HG02763 (cell line): ENCODE measurements around the gene MAML3.

Experiments used
- ATAC-seq: cut with Tn5 transposase; IDR thresholded peaks from one replicate; pipeline ENCODE4 v1.9.1; 2021; ENCODE audit warnings: mild to moderate bottlenecking, moderate library complexity; ENCODE audit not compliant: unreplicated experiment

The MAML3 gene

DNA sequence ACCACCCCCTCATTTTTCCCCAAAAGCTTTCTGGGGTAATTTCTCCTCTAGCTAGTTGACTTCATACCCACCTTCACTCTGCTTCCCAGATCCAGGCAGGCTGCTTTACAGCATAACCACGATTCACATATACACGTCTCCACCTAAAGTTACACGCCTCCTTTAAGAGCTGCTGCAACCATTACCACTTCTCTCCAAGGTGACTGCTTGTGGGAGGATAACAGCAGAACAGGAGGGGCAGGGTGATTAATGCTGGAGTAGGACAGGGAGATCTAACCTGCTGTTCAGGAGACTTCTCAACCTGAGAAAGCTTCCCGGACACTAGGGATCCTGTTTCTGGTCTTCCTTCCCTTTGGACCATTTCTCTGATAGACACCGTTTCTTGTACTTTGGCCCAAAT is 411.0 kb downstream of the MAML3 start:
- ATAC-seq, result no peak

- ATAC-seq, result no peak
Observed at GRCh38 chr4:139740531-139741041, 413.4 kb downstream of the MAML3 start.

DNA sequence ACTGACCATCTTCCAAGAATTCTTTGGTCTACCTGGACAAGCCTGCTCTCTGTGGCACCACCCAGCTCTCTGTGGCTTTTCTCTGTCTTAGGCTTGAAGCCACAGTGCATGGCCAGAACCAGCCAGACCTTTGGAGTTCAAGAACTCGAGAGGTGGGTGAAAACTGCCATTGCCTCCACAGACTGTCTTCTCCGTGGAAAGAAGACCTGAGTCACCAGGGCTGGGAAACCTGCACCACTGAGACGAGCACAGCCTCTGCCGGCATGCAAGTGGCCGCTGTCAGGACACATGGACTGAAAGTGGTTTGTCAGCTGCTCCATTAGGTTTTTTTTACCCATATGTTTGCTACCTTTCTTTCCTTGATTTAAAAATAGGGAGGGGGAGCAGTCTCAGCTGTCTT is 413.9 kb downstream of the MAML3 start:
- no peak for ATAC-seq

- ATAC-seq, result no peak
Observed at GRCh38 chr4:139738846-139739613, 415.0 kb downstream of the MAML3 start.

DNA sequence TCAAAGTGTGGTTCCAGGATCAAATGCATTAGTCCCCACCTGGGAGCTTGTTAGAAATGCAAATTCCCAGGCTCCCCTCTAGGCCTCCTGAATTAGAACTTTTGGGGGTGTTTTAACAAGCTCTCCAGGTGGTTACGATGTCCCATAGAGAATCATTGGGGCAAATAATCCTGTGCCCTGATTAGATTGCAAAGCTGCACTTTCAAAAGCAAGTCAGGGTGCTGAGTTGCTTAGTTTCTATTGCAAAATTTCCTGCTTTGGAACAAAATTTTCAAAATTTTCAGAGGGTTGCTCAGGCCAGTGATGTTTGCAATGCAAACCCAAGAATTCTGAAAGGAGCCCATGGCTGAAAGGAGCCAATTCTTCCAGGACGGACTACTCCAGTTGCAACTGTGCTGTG is 417.3 kb downstream of the MAML3 start:
- no peak for ATAC-seq

DNA sequence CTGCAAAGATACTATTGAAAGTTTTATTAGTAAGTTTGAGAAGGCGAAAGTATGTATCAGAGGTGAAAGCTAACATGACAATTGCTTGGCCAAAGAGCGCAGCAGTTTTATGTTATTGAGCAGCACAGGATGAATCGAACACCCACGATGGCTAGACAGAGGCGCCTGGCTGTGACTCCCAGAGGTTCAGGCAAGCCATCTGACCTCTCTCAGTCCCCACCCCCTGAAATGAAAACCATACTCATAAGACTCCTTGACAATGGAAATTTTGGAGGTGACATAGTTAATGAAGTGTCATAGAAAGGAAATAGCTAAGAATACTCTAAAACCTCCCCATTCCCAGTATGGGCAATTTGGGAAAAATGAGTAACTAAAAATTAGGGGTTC is 417.7 kb downstream of the MAML3 start:
- ATAC-seq, result no peak

- ATAC-seq, result no peak
Observed at GRCh38 chr4:139735381-139736273, 418.4 kb downstream of the MAML3 start.

- no peak for ATAC-seq
Observed at GRCh38 chr4:139734875-139735380, 419.1 kb downstream of the MAML3 start.

GRCh38 chr4:139734201-139734874 is 419.6 kb downstream of the MAML3 start:
- ATAC-seq, result no peak

DNA sequence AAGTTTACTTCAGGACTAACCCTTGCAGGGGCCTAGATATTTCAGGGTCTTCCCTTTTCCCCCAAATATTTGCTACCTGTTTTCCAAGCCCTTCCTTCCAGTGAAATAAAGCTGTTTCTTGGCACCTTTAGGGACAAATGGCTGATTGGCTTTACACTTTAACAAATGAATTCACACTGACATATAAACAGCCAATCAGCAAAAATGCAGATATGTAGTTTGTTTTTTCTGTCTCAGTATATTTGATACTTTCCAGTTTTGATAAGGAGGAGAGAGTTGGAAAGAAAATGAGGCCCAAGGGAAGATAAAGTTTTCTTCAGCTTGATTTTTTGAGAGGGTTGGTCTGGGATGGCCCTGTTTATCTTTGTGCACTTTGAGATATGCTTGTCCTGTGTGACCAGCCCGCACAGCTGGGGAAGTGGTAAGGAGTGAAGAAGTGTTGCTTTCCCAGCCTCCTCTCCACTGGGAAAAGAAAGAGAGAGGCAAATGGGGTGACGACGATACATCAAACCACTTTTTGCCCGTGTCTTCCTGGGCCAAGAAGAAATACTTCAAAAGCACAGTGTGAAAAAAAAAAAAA is 420.9 kb downstream of the MAML3 start:
- no peak for ATAC-seq

- no peak for ATAC-seq
Observed at GRCh38 chr4:139728840-139729239, 425.1 kb downstream of the MAML3 start.

GRCh38 chr4:139728146-139728545 is 425.8 kb downstream of the MAML3 start:
- ATAC-seq, result no peak

DNA sequence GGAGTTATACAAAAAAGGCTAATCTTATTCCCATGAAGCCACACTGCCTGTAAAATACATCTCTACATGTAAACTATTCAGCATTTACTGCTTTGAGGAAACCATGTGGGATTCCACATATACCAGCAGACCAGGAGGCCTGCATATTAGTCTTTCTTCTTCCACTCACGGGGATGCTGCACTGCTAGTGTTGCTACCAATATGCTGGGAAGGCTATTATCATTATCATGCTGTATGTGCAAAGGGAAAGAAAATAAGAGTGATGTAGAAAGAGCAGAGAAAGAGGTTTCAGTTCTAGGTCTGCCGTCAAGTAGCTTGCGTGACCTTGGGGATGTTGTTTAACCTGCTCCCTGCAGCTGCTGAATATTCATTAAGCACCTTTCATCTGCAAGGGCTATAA is 427.4 kb downstream of the MAML3 start:
- no peak for ATAC-seq

DNA sequence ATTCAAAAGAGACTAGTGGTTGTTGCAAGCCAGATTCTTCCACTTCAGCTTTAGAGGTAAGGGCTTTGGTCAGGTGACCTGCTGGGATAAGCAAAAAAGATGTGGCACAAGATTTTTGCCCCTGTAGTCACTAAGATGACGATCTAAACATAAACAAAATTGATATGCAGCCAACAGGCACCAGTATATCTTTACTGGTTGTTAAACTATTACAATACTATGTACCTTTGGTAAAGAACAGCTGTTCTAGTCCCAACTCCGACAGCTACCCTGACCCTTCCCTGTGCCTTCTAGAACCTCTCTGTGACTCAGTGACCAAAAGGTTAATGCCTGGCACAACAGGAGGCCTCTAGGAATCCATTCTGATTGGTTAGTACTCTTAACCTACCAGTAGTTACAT is 428.7 kb downstream of the MAML3 start:
- no peak for ATAC-seq

DNA sequence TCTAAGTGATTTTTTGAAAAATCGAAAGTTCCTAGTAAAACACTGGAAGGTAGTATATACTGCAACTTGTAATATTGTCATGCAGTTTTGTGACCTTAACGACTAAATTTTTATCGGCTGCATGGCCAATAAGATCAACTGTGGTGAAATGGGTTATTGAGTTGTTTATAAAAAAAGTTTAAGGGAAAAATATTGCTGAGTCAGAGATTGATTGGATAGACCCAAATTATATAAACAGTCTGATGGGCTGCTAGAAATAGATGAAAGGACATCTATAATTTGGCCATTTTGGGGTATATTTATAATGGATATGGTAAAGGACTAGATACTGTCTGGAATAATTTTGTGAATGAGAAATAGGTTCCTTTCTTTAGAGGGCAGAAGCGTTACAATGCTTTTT is 432.2 kb downstream of the MAML3 start:
- ATAC-seq, result no peak

DNA sequence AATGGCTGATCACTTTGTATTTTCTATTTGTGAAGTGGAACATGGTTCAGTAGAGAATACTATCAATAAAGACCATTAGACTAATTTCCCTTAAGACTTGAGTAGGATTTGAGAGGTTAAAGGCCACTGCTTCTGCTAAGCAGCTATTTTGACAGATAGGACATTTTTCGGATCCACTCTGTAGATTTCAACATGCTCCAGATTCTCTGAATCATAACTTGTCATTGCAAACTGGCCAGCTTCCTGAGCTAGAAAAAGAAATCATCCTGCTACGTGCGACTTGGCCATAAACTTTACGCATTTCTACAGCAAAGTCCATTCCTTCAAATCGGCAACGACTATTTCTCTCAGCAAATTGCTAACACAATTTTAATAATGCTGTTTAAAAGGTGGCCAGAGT is 433.2 kb downstream of the MAML3 start:
- no peak for ATAC-seq

DNA sequence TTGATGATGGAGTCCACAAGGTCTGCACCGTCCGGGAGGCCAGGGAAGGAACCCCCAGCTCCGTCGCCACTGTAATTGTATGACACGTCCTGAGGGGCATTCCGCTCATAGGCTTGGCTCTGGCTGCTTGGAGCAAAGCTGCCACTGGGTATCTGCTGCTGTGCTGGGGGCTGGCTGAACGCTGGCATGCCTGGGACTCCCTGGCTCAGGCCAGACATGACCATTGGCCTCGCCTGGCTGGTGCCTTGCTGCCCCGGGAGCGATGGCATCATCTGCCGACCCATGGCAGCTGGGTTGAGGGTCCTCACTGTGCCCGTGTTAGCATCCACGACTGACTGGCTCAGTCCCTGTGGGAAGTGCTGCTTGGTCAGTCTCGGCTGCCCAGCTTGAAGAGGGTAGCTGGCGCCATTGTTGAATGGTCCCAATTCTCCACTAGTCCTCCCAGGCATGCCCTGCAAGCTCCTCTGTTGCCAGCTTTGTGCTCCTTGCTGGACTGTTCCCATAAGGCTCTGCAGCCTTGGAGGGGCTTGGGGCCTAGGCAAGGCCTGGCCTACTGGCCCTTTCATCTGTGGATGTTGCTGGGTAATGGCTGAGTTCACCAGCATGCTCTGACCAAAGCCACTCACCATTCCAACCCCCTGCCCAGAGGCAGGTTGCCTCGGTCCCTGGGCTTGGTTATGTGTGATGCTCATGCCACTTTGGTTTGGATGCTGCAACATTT is 434.4 kb downstream of the MAML3 start:
- no peak for ATAC-seq

GRCh38 chr4:139718833-139719232 is 435.2 kb downstream of the MAML3 start:
- no peak for ATAC-seq

- ATAC-seq, result no peak
Observed at GRCh38 chr4:139718358-139718757, 435.6 kb downstream of the MAML3 start.

- ATAC-seq, result no peak
Observed at GRCh38 chr4:139715746-139716391, 438.1 kb downstream of the MAML3 start.
